Activated naive CD4-positive, alpha-beta T cell treated with anti-CD3 and anti-CD28 coated beads, Interleukin-2, amount 10 ng/mL, durations not matched to agents 7 days and 5 days (primary cell): Measurements from ENCODE around the gene ALG1L2.
"Not testable (repeated sequence)": the region's sequence is repeated elsewhere in the genome, so short reads cannot be mapped to it uniquely, and the experiment has no call there.

ENCODE experiments used
- CTCF ChIA-PET: fragments of 350-600 bp; sonication (Branson Sonifier 250); formaldehyde crosslinking; loops from one replicate; lab custom pipeline; 2021; ENCODE audit warnings: antibody characterized with exemption; lab: Charles Lee
- DNase-seq: peaks from one replicate; pipeline ENCODE4 v3.0.0-alpha.2; 2020
- H3K27ac Mint-ChIP-seq: one replicate; pipeline ENCODE4 v1.8.0; 2021; ENCODE audit warnings: mild to moderate bottlenecking, moderate library complexity, mixed read lengths
- H3K27me3 Mint-ChIP-seq: one replicate; pipeline ENCODE4 v1.8.0; 2021; ENCODE audit warnings: mild to moderate bottlenecking, mixed read lengths
- H3K36me3 Mint-ChIP-seq: one replicate; pipeline ENCODE4 v1.8.0; 2021; ENCODE audit warnings: mixed read lengths
- H3K4me1 Mint-ChIP-seq: one replicate; pipeline ENCODE4 v1.8.0; 2021; ENCODE audit warnings: mixed read lengths
- H3K4me3 Mint-ChIP-seq: one replicate; pipeline ENCODE4 v1.8.0; 2021; ENCODE audit warnings: mild to moderate bottlenecking, moderate library complexity, mixed read lengths
- H3K9me3 Mint-ChIP-seq: one replicate; pipeline ENCODE4 v1.8.0; 2021; ENCODE audit warnings: mixed read lengths

The ALG1L2 gene

DNA sequence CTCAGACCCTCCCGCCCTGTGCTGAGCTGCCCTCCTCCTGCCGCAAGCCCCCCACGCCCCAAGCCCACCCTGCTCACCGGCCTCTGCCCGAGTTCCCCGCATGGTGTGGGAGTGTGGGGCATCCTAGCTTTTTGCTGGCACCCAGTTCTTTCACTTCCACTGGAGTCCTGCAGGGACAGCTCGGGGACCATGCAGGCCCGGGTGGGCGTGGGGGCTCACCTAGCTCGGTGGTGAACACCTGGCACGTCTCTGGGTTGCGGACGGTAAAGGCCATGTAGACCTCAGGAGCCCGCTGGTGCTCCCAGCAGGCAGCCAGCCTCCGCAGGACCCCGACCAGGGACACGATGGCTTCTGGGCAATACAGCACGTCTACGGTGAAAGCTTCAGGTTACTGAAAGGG is 20.9 kb downstream of the ALG1L2 start:
- H3K9me3 Mint-ChIP-seq, CTCF ChIA-PET, H3K4me3 Mint-ChIP-seq, H3K27me3 Mint-ChIP-seq, H3K36me3 Mint-ChIP-seq, DNase-seq, H3K27ac Mint-ChIP-seq, H3K4me1 Mint-ChIP-seq: not testable (repeated sequence)

DNA sequence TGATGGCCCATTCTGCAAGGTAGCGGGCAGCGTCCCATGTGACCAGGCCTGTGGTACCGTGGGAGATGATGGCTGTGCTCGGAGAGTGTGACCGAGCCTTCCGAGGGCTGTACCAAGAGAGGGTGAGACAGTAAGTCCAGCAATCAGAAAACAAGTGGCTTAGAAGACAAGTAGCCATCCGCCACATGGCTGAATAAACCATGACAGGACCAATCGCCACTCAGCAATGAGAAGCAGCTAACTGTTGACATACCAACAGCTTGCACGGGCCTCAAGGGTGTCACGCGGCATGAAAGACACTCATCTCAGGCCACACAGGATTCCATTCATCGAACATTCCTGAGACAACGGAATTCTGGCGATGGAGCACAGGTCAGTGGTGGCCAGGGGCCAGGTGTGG is 22.6 kb downstream of the ALG1L2 start:
- not testable (repeated sequence) for H3K36me3 Mint-ChIP-seq, H3K27ac Mint-ChIP-seq, DNase-seq, H3K9me3 Mint-ChIP-seq, H3K27me3 Mint-ChIP-seq, H3K4me1 Mint-ChIP-seq, H3K4me3 Mint-ChIP-seq
- CTCF ChIA-PET: interaction anchor here (1.0 to 3.9 kb wide), 2 partner anchors 154 to 162 kb away, joined by 3 to 29 read pairs; no protein-coding TSS in a partner anchor

DNA sequence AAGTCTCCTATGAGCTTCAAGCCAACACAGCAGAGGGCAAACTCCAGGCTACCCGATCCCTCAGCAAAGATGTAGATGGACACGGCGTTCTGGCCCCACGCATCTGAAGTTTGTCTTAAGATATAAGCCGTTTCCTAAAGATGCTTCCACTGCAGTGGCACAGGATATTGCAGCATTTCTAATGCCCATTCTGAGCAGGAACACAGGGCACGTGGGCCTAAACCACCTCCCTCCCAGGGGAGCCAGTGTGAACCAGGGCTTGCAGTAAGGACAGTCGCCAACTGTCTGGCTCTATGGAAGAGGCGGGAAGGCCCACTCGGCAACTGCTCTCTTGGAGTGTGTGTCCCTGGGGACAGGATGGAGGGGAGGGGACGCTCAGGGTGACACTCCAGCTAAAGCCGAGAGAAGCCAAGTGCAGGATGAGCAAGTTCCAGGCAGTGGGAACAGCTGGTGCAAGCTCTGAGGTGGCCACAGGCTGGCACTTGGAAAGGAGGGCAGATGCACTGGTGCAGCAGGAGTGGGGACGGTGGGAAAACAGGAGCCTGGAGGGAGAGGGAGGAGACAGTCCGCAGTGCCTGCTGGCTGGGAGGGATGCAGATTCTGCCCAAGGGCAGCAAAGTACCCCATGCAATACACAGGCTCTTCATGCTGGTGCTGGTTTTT is 25.8 kb downstream of the ALG1L2 start:
- CTCF ChIA-PET, H3K36me3 Mint-ChIP-seq, H3K9me3 Mint-ChIP-seq, H3K4me3 Mint-ChIP-seq, H3K27ac Mint-ChIP-seq, DNase-seq, H3K27me3 Mint-ChIP-seq: not testable (repeated sequence)
- H3K4me1 Mint-ChIP-seq: peaks cover 16% of the 10 kb centered on the region

DNA sequence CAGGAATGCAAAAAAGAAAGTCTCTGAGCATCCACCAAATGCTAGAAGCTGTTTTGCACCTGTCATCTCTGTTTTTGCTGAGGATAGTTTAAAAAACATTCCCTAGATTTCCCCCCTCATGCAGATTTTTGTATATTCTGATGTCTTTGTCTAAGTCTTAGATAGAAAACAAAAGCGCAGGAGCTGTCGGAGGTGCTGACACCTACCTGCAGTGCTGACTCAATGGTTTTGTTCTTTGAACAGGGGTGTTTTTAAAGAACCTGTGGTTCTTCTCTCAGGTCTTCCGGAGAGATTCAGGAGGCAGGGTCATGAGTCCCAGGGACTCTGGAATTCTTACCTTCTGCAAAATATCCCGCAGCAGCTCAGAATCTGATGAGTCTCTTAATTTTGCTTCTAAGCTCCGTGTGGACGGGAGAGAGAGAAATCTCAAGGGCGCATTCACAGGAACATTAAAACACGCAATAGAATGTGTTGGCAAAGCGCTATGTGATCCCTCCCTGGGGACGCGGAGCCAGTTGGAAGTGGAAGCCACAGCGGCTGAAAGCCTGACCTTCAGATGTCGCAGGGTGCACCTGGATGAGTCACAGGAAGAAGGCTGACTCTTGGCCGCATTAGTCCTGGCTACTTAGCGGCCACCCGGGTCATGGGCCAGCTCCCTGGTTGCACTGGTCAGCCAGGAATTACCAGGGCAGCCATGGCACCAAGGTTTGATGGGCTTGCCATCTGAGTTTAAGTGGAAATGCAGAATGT is 27.4 kb downstream of the ALG1L2 start:
- CTCF ChIA-PET, H3K27ac Mint-ChIP-seq, H3K9me3 Mint-ChIP-seq, H3K36me3 Mint-ChIP-seq, H3K4me3 Mint-ChIP-seq, DNase-seq: not testable (repeated sequence)
- H3K27me3 Mint-ChIP-seq: peaks cover 17% of the 10 kb centered on the region
- H3K4me1 Mint-ChIP-seq: peaks cover 20% of the 10 kb centered on the region

DNA sequence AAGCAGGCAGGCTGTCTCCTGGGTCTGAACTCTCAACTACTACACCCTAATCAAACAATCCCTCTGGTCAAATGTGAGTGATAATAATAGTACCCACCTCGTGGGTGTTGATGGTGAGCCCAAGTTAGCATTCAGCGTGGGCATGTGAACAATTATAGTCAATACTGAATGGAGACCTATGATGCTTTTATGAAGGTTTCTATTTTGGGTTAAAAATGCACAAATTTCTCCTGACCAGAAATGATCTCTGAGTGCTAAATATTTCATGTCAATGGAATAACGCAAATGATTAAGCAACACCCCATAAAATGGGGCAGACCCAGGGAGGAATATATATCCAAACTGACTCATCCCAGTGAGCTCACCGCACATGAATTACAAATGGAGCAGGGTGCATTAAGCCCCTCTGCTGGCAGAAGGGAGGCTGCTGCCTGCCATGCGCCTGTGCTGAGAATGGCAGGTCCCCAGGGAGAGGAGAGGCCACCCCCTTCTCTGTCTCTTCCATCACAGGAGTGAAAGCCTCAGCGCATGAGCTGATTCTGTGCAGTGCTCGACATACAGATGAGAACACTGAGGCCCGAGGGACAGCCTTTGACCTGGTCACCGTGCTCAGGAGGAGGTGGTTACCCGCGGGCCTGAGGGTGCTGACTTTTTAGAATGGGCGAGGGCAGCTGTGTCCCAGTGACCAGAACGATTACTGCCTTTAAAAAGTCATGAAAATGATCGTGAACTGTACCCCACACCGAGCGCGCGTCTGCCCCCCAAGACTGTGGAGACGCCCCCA is 28.9 kb downstream of the ALG1L2 start:
- H3K9me3 Mint-ChIP-seq, H3K36me3 Mint-ChIP-seq, DNase-seq, CTCF ChIA-PET: not testable (repeated sequence)
- peak overlapping the region; percentile 100 for H3K27ac Mint-ChIP-seq
- H3K4me3 Mint-ChIP-seq: peak overlapping the region; percentile 93
- peaks cover 20% of the 10 kb centered on the region for H3K4me1 Mint-ChIP-seq
- peaks cover 24% of the 10 kb centered on the region for H3K27me3 Mint-ChIP-seq

DNA sequence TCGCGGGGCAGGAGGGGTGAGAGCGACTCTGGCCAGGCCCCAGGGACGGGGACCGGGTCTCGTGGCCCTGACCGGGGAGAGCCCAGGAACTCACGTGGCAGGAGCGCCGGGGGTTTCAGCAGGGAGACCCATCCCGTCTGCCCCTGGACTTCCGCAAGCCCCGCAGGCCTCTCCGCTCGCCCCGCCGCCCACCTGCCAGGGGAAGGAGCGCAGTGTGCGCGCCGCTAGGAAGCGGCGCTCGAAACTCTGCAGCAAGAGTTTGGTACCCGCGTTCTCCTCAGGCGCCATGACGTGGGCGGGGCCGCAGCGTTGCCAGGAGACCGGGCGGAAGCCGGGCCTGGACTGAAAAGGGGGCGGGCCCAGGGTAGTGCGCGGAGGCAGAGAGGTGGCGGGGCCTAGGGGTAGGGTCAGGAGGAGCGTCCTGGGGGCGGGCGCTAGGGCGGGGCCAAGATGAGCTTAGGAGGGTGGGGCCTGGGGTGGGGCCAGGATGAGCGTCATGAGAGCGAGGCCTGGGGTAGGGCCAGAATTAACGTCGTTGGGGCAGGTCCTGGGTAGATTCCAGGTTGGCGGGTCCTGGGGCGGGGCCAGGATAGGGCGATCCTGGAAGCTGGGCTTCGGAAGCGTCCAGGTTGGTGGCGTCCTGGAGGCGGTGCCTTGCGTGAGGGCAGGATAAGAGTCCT is 29.7 kb downstream of the ALG1L2 start:
- Mint-ChIP-seq H3K4me1 (peaks cover 20% of the 10 kb centered on the region), H3K9me3 (no peaks in the 10 kb centered on the region), H3K27me3 (peaks cover 24% of the 10 kb centered on the region), H3K4me3 (peak overlapping the region; percentile 93), H3K36me3 (no peaks in the 10 kb centered on the region), H3K27ac (peak overlapping the region; percentile 100)
- peak; percentile 99 for DNase-seq
- CTCF ChIA-PET: no interaction called here

DNA sequence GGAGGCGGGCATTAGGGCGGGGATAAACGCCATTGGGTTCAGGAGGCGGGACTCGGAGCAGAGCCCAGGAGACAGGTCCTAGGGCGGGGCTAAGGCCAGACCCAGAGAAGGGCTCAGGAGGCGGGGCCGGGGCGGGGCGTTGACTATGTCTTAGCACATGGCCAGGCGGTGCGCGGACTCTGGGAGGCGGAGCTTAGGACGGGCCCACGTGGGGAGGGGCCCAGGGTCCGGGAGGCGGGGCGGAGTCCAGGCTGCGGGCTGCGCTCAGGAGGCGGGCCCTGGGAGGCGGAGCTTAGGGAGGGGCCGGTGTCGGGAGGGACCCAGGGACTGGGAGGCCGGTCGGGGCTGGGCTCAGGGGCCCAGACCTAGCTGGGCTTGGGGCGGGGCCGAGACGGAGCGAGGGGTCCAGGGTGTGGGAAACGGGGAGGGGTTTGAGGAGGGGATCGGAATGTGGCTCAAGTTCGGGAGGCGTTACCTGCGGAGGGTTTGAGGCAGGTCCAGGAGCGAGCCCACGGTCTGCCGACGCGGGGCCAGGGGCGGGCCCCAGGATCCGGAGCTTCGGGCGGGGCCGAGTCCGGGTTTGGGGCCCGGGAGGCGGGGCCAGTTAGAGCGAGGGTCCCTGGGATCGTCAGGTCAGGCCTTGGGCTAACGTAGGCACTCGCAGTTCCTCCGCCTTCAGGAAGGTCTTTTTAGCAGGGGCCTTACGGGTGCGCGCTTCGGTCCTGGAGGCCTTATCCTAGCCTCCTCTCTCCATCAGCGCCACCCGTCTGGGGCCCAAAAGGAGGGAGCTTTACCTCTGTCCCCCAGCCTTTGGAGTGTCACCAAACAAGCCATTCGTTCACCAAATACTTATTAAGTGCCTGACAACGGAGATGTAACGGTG is 30.5 kb downstream of the ALG1L2 start:
- H3K9me3 Mint-ChIP-seq, CTCF ChIA-PET, H3K36me3 Mint-ChIP-seq: not testable (repeated sequence)
- Mint-ChIP-seq H3K4me3 (peak overlapping the region; percentile 93), H3K27me3 (peaks cover 24% of the 10 kb centered on the region), H3K4me1 (peaks cover 20% of the 10 kb centered on the region), H3K27ac (peak overlapping the region; percentile 100)
- peak; percentile 100 for DNase-seq

DNA sequence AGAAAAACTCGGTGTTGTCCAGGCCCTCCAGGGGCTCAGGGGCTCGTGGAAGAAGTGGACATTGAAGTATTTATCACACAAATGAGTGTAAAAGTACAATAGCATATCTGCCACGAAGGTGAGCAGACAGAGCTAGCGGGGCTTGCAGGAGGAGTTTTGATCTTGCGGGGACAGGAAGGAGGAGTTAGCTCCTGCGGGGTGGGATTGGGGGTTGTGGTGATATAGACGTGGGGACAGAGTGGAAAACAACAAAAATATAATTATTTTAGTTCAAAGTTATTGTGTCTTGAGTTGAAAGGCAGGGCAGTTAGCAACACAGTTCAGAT is 31.1 kb downstream of the ALG1L2 start:
- H3K4me1 Mint-ChIP-seq: peaks cover 20% of the 10 kb centered on the region
- H3K27ac Mint-ChIP-seq, DNase-seq, H3K36me3 Mint-ChIP-seq, H3K9me3 Mint-ChIP-seq, CTCF ChIA-PET: not testable (repeated sequence)
- peak overlapping the region; percentile 93 for H3K4me3 Mint-ChIP-seq
- peaks cover 24% of the 10 kb centered on the region for H3K27me3 Mint-ChIP-seq

DNA sequence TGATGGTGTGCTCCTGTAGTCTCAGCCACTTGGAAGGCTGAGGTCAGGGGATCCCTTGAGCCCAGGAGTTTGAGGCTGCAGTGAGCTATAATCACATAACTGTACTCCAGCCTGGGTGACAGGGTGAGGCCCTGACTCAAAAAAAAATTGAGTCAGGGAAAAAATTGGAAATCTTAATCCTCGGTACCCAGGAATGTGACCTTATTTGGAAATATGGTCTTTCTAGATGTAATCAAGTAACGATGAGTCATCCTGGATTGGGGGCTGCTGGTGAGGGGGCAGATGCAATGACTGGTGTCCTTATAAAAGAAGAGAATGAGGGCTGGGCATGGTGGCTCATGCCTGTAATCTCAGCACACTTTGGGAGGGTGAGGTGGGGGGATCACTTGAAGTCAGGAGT is 33.8 kb downstream of the ALG1L2 start:
- peaks cover 36% of the 10 kb centered on the region for H3K27me3 Mint-ChIP-seq
- H3K4me1 Mint-ChIP-seq: peaks cover 12% of the 10 kb centered on the region
- CTCF ChIA-PET, H3K9me3 Mint-ChIP-seq, H3K36me3 Mint-ChIP-seq, DNase-seq, H3K4me3 Mint-ChIP-seq, H3K27ac Mint-ChIP-seq: not testable (repeated sequence)

DNA sequence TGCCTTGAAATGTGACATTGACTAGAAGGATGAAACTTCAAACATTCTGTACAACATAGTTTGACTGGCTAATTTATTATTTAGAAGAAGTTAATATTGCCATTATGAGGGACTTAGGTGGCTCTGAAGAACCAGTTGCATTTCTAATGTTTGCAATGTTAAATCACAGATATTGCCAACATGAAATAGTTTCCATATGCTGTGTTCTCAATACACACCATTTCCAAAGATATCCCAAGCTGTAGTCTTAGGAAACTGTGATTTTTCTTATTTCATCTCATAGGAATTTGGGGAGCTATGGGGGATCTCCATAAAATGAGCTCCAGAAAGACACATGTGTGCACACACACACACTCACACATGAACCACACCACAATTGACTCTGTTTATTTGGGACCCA is 36.3 kb downstream of the ALG1L2 start:
- CTCF ChIA-PET: no interaction called here
- Mint-ChIP-seq H3K4me1 (no peaks in the 10 kb centered on the region), H3K4me3 (no peak overlapping the region), H3K9me3 (no peaks in the 10 kb centered on the region), H3K27ac (no peak overlapping the region), H3K36me3 (no peaks in the 10 kb centered on the region), H3K27me3 (peaks cover 40% of the 10 kb centered on the region)
- no peak for DNase-seq

DNA sequence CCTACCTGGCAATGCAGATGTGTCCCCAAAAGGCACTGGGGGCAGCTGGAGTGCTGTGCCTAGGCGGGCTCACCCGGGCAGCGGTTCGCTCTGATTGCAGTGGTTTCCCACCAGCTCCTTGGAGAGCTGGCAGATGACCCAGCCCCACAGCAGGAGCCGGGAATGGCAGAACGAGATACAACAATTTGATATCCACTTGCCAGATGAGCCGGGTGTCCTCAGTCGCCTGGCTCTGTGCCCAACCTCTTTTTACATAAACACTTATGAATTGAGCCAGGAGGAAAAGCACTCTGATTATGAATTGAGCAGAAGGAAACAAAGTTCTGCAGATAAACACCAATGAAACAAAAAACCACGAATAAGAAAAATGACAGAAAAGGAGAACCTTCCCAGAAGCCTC is 38.2 kb downstream of the ALG1L2 start:
- H3K27ac Mint-ChIP-seq, DNase-seq, CTCF ChIA-PET, H3K4me1 Mint-ChIP-seq, H3K4me3 Mint-ChIP-seq, H3K9me3 Mint-ChIP-seq, H3K36me3 Mint-ChIP-seq: not testable (repeated sequence)
- peaks cover 37% of the 10 kb centered on the region for H3K27me3 Mint-ChIP-seq

DNA sequence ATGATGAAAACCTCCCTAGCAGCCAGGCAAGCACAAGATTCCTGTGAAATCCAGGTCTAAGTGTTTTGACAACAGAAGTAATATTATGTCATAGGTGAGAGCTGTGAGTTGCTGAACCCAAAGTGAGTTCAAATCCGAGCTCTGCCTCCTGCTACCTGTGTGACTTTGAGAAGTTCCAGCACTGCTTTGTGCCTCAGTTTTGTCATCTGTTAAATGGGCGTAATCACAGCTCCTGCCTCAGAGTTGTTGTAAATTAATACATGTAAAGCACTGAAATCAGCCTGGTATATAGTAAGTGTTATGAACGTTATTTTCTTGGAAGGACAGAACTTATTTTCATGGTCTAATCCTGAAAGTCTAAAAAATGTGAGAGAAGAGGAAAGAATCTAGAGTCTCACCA is 38.7 kb downstream of the ALG1L2 start:
- DNase-seq, H3K4me1 Mint-ChIP-seq, H3K4me3 Mint-ChIP-seq, H3K36me3 Mint-ChIP-seq, H3K27ac Mint-ChIP-seq, H3K9me3 Mint-ChIP-seq, CTCF ChIA-PET: not testable (repeated sequence)
- peaks cover 36% of the 10 kb centered on the region for H3K27me3 Mint-ChIP-seq

DNA sequence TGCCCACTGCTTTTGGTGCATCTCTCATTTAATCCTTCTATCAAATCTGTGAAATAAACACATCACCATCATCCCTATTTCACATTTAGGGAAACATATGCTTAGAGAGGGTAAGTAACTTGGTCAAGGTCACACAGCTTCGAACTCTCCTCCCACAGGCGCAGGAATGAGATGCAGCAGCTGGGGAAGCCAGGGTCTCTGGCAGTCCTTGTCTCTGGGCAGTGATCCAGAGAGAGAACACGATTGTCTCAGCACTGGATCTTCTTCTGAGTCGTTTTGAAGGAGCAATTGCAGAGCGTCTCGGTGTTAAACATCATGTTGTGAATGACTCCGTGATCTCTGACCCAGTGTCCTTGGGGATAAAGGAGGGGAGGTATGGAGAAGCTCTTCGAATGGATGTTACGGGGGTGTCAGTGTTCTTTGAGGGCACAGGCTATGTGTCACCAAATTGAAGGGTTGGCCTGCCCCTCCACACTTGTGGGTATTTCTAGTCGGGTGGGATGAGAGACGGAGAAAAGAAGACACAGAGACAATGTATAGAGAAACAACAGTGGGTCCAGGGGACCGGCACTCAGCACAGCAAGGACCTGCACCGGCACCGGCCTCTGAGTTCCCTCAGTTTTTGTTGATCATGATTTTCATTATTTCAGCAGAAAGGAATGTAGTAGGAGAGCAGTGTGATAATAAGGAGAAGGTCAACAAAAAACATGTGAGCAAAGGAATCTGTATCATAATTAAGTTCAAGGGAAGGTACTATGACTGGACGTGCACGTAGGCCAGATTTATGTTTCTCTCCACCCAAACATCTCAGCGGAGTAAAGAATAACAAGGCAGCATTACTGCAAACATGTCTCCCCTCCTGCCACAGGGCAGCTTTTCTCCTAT is 41.5 kb downstream of the ALG1L2 start:
- peaks cover 42% of the 10 kb centered on the region for H3K27me3 Mint-ChIP-seq
- CTCF ChIA-PET, H3K36me3 Mint-ChIP-seq, H3K27ac Mint-ChIP-seq, H3K4me3 Mint-ChIP-seq, H3K9me3 Mint-ChIP-seq, DNase-seq, H3K4me1 Mint-ChIP-seq: not testable (repeated sequence)
